GM12892 (cell line): ENCODE data around the gene EDAR.

ENCODE experiments used
- POLR2A ChIP-seq: IDR thresholded peaks from 2 replicates; pipeline ENCODE4 v1.6.1; 2011; ENCODE audit warnings: low read depth, low read length, control low read depth
- POLR2AphosphoS5 ChIP-seq: IDR thresholded peaks from 2 replicates; pipeline ENCODE4 v1.6.1; 2011; ENCODE audit warnings: low read depth, low read length, control low read depth
- TAF1 ChIP-seq: IDR thresholded peaks from 2 replicates; pipeline ENCODE4 v1.6.1; 2011; ENCODE audit warnings: low read depth, mild to moderate bottlenecking, control low read depth, low read length, borderline replicate concordance

GRCh38 chr2:108937367-108938017 is 51.5 kb downstream of the EDAR start:
- no peak for TF ChIP-seq POLR2AphosphoS5
- no peak for TF ChIP-seq TAF1
- TF ChIP-seq POLR2A, result no peak
